Myocyte (in vitro differentiated cells): ENCODE data around the gene ZNF283. TPM values are rescaled to one million over a fixed set of nuclear protein-coding genes. Genes with fewer than 3 reads are reported as not detected.
A peak's percentile ranks its signal among the peaks of the same experiment; 100 is the strongest.

Experiments used
- DNase-seq: peaks from one replicate; pipeline ENCODE4 v3.0.0-alpha.2; 2012; ENCODE audit warnings: low read depth
- polyA plus RNA-seq: library from polyadenylated mRNA; unstranded; fragments of >200 nt; gene quantifications from one replicate; pipeline ENCODE4 v1.2.1, GENCODE V29; 2012; ENCODE audit warnings: missing spikeins
- total RNA-seq: library from RNA; depleted of rRNA; stranded (reverse); fragments of >200 nt; gene quantifications from 2 replicates; pipeline ENCODE4 v1.2.3, GENCODE V29; 2014

Gene ZNF283
- total RNA-seq, result 14.4 and 27.3 TPM in 2 replicates
- 5.6 TPM for polyA plus RNA-seq

GRCh38 chr19:43826787-43827754, at the start of gene ZNF283:
Gene ZNF283, plus strand, starts transcription at chr19:43827321. Its CDS starts 6,184 bp downstream, at chr19:43833505.
- DNase-seq, result peak; percentile 94

- no peak for DNase-seq
Measured at GRCh38 chr19:43778651-43779050, 48.5 kb upstream of the ZNF283 start.

GRCh38 chr19:43779147-43779819, 47.8 kb upstream of the ZNF283 start:
- no peak for DNase-seq

GRCh38 chr19:43779820-43780219, 47.3 kb upstream of the ZNF283 start:
- no peak for DNase-seq

- peak; percentile 45 for DNase-seq
Measured at GRCh38 chr19:43780706-43781525, 46.2 kb upstream of the ZNF283 start, which contains the start of gene KCNN4. Gene KCNN4, minus strand, starts transcription at chr19:43780973. Its CDS starts 112 bp downstream, at chr19:43780861.

GRCh38 chr19:43781630-43782310, 45.4 kb upstream of the ZNF283 start:
- no peak for DNase-seq

- no peak for DNase-seq
Measured at GRCh38 chr19:43782311-43782660, 44.8 kb upstream of the ZNF283 start.

- no peak for DNase-seq
Measured at GRCh38 chr19:43782689-43783231, 44.4 kb upstream of the ZNF283 start.

- no peak for DNase-seq
Measured at GRCh38 chr19:43783636-43784035, 43.5 kb upstream of the ZNF283 start.

GRCh38 chr19:43784241-43784980, 42.7 kb upstream of the ZNF283 start:
- peak; percentile 90 for DNase-seq

GRCh38 chr19:43784981-43785808, 41.9 kb upstream of the ZNF283 start:
- DNase-seq, result peak; percentile 77

GRCh38 chr19:43786665-43787064, 40.5 kb upstream of the ZNF283 start:
- DNase-seq, result no peak

GRCh38 chr19:43789029-43789428, 38.1 kb upstream of the ZNF283 start:
- DNase-seq, result peak; percentile 69

GRCh38 chr19:43790587-43790986, 36.5 kb upstream of the ZNF283 start:
- DNase-seq, result no peak

GRCh38 chr19:43797118-43797517, 30.0 kb upstream of the ZNF283 start:
- no peak for DNase-seq

GRCh38 chr19:43797556-43797955, 29.6 kb upstream of the ZNF283 start:
- no peak for DNase-seq

GRCh38 chr19:43798026-43798545, 29.0 kb upstream of the ZNF283 start:
- no peak for DNase-seq
